ENCODE results near the gene INO80.
"Not testable (repeated sequence)": the region's sequence is repeated elsewhere in the genome, so short reads cannot be mapped to it uniquely, and the experiment has no call there.

INO80 gene

DNA sequence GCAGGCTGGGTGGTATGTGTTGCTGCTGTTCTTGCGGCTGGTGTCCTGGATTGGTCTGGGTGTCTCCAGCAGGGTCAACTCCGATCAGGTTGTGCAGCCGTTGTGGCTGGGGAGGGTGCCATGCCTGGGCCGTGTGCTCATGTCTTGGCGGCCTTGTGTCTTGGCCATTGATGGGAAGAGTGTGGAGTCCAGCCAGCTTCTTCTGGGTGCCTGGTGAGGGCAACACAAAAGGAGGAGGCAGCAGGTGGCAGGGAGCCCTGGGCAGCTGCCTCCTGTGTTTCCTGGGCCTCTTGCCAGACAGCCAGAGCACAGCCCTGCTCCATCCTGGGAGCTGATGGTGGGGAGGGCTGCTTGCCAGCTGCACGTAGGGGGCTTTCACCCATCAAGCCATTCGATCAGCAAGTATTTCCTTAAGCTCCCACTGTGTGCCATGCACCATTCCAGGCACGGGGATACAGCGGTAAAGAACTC, 158.5 kb downstream of the INO80 start:
- no peak for DNase-seq (ENCODE audit: low spot score)
- TF ChIP-seq CTCF (IDR thresholded peaks at IDR 0.05; ENCODE audit: extremely low read depth, missing control alignments) = no peak

DNA sequence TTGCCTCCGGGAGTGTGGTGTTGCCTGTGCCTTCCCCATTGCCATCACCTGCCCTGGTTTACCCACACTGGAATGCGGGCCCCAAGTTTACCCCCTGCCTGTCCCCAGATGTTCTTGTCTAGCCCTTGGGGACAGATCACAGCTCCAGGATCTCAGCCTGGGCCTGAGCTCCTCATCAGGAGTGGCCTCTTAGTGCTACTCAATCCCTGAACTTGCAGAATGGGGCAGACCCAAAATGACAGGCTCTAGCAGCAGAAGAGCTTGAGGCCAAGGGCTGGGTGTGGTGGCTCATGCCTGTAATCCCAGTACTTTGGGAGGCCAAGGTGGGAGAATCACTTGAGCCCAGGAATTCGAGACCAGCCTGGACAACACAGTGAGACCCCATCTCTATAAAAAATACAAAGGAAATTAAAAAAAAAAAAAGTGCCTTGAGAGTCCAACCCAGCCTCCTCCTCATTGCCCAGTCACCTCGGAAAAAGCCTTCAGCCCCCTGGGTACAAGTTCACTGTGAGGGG, 159.0 kb downstream of the INO80 start:
- TF ChIP-seq CTCF (IDR thresholded peaks at IDR 0.05; ENCODE audit: extremely low read depth, missing control alignments) = no peak
- DNase-seq (ENCODE audit: low spot score) = no peak

DNA sequence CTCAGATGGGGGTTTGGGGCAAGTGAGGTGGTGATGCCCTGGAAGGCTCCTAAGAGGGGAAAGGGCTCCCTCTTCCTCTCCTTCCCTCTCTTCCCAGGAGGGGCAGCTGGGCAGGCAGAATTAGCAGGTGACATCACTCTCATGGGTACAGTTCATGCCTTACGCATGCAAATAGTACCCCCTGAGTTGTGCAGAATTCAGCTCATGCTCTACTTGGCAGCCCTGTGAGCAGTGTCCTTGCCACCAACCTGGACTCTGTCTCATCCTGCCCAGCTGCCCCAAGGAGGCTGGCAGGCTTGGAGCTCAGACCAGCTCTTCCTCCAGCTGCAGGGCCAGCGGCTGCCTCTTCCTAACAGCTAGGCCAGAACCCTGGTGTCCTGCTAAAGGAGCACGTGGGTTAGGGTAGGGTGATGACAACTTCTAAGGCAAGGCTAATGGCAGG, 159.5 kb downstream of the INO80 start:
- no peak for DNase-seq (ENCODE audit: low spot score)

DNA sequence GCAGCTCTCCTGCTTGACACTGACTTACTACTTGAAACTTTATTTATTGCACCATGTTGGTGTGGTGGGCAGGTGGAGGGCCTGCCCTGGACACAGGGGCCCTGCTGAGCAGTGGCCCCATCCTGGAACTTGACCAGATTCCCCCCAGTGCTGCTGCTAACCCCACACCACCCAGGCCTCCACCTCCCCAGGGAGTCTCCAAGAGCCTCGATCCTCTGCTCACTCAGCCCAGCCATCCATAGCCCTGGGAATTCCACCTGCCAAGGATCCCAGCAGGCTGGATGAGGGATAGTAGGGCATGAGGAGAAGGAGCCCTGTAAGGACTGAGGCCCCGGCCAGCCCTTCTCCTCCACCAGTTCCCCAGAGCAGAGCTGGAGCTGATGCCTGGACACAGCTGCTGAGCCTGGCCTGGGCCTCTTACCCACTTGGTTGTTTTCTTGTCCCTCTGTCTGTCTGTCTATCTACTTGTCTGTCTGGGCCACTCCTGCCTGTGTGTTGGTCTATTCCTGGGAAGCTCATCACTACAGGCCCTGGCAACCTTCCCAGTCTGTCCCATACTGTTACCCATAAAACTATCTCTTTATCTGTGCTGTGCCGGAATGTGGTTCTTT, 160.0 kb downstream of the INO80 start:
- DNase-seq (ENCODE audit: low spot score) = no peak
- no peak for TF ChIP-seq CTCF (IDR thresholded peaks at IDR 0.05; ENCODE audit: extremely low read depth, missing control alignments)

More for the DNA sequence above, 159.5 kb downstream of the INO80 start:
- TF ChIP-seq CTCF (IDR thresholded peaks at IDR 0.05; ENCODE audit: extremely low read depth, missing control alignments) = no peak

DNA sequence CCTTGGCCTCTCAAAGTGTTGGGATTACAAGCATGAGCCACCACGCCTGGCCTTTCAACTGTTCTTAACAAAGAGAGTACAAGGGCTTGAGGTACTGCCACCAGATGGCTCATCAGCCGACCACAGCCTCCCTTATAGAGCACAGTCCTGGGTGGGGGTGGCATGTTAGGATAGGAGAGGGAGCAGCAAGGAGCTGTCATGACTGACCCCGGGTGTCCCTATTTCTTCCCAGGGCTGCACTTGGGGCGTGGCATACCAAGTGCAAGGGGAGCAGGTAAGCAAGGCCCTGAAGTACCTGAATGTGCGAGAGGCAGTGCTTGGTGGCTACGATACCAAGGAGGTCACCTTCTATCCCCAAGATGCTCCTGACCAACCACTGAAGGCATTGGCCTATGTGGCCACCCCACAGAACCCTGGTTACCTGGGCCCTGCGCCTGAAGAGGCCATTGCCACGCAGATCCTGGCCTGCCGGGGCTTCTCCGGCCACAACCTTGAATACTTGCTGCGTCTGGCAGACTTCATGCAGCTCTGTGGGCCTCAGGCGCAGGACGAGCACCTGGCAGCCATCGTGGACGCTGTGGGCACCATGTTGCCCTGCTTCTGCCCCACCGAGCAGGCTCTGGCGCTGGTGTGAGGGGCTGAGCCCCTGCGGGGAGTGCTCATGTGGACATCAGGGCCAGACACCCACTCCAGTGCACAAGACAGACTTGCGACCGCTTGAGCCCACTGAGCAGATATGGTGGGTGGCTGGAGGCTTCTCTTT, 160.8 kb downstream of the INO80 start:
- TF ChIP-seq CTCF (IDR thresholded peaks at IDR 0.05; ENCODE audit: extremely low read depth, missing control alignments) = no peak
- DNase-seq (ENCODE audit: low spot score) = no peak

DNA sequence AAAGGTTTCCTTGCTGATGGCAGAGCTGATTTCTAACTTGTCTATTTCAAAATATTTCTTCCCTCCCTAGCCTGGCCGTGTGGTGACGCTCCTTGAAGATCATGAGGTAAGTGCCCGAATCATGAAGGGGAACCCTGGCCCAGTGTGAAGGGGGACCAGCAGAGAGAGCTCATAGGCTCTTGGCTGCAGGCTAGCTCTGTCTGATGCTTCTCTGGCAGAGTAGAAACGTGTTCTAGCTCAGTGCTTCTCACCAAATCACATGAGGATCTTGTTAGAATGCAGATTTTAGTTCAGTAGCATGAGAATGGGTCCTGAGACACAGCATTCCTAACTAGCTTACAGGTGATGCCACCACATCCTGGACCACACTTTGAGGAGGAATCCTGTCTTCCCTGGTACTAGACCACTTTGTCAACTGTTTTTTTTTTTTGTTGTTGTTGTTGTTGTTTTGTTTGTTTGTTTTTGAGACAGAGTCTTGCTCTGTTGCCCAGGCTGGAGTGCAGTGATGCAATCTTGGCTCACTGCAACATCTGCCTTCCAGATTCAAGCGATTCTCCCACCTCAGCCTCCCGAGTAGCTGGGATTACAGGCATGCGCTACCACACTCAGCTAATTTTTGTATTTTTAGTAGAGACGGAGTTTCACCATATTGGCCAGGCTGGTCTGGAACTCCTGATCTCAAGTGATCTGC, 161.8 kb downstream of the INO80 start:
- not testable (repeated sequence) for DNase-seq (ENCODE audit: low spot score)

- no peak for DNase-seq (ENCODE audit: low spot score)
- no peak for TF ChIP-seq CTCF (IDR thresholded peaks at IDR 0.05; ENCODE audit: extremely low read depth, missing control alignments)
Observed at GRCh38 chr15:40953713-40954074, 162.4 kb downstream of the INO80 start.
